ENCODE data around the gene RAP1A.

The RAP1A gene

DNA sequence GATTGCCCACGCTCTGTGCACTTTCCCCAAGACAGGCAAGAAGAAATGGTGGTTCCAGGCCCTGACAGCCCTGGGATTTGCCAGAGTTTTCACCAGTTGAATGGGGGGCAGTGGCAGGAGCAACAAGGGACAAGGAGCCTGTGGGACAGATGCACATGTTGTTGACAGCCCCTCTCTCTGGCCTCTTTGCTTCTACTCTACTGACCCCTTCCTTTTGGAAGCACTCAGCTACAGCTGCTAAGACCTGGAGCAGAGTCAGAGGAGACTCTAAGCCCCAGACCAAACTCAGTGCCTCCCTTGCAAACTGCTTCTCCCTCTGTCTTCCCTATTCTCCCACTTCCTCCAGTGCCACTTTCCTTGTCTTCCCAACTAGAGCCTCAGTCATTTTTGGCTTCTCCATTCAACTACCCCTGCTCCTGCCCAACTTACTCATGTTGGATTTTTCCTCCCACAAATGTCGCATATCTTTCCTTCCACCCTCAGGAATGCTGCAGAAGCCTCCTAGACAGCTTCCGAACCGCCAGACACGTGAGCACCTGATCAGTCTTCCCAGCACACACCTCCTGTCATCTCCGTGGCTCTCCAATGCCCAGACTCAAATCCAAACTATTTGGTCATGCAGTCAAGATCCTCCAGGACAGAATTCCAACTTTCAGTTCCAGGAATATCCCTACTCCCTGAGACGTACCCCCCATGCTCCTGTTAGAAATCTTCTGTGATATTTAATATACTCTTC is 110.5 kb downstream of the RAP1A start:
- TF ChIP-seq BHLHE40 (IDR thresholded peaks at IDR 0.05; ENCODE audit: borderline replicate concordance): no peak
- TF ChIP-seq HDGF (IDR thresholded peaks at IDR 0.05; ENCODE audit: borderline replicate concordance): no peak
- no peak for TF ChIP-seq FOXK2 (IDR thresholded peaks at IDR 0.05)
- TF ChIP-seq CTBP1 (IDR thresholded peaks at IDR 0.05; ENCODE audit: borderline replicate concordance): no peak
- no peak for TF ChIP-seq ELF4 (IDR thresholded peaks at IDR 0.05)
- no peak for TF ChIP-seq TARDBP (IDR thresholded peaks at IDR 0.05)
- no peak for TF ChIP-seq FOXM1 (IDR thresholded peaks at IDR 0.05; ENCODE audit: borderline replicate concordance)
- TF ChIP-seq, protein P1, sequence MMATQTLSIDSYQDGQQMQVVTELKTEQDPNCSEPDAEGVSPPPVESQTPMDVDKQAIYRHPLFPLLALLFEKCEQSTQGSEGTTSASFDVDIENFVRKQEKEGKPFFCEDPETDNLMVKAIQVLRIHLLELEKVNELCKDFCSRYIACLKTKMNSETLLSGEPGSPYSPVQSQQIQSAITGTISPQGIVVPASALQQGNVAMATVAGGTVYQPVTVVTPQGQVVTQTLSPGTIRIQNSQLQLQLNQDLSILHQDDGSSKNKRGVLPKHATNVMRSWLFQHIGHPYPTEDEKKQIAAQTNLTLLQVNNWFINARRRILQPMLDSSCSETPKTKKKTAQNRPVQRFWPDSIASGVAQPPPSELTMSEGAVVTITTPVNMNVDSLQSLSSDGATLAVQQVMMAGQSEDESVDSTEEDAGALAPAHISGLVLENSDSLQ (IDR thresholded peaks at IDR 0.05): no peak
- no peak for TF ChIP-seq LEF1 (IDR thresholded peaks at IDR 0.05; ENCODE audit: borderline replicate concordance)
- no peak for TF ChIP-seq FOXA1 (IDR thresholded peaks at IDR 0.05)
- POLR2A ChIA-PET: no interaction called here
- DNase-seq (ENCODE audit: extremely low spot score): no peak
- CTCF ChIA-PET: interaction anchor here (2.1 kb wide), 1 partner anchor 15 kb away, joined by 7 read pairs; no protein-coding TSS in a partner anchor

DNA sequence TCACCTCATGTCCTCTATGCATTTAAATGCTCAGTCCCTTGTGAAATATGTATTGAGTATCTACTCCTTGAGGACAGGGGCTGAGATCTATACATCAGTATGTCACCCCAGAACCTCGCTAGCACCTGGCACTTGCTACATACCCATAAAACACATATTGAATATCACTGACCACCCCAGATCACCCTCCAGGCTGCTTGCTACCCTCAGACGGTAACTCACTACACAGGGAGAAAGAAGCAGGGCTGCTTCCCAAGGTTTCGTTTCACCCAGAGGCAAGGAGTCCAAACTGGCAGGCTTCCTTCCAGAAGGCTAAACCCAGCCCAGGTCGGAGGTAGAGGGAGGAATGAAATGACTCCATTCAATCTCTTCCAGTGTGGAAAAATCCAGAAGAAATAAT is 111.1 kb downstream of the RAP1A start:
- no peak for DNase-seq (ENCODE audit: extremely low spot score)
- CTCF ChIA-PET: interaction anchor here (2.1 kb wide), 1 partner anchor 16 kb away, joined by 7 read pairs; no protein-coding TSS in a partner anchor

DNA sequence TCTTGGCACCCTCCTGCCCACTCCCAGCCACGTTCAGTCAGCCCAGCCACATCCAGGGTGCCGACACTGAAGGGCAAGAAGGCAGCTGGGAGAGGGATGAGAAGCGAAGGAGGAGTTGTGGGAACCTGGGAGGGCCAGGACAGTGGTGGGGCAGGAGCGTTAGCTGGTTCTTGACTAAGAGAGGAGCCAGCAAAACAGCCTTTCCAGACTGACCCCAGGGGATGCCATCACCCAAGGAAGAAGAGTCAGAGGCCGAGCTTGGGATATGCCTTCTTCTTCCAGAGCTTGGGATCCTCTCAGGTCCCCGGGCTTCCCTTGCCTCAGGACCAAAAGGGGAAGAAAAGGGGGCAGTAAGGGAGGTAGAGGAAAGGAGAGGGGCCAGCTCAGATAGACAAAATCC is 112.4 kb downstream of the RAP1A start:
- CTCF ChIA-PET: interaction anchor here (2.1 kb wide), 1 partner anchor 17 kb away, joined by 7 read pairs; no protein-coding TSS in a partner anchor

More for the DNA sequence above, 111.1 kb downstream of the RAP1A start:
- POLR2A ChIA-PET: no interaction called here
- no peak for TF ChIP-seq L3MBTL2 (conservative IDR thresholded peaks at IDR 0.05)
- no peak for TF ChIP-seq ARNT (IDR thresholded peaks at IDR 0.05)
- no peak for TF ChIP-seq SUZ12 (IDR thresholded peaks at IDR 0.05)
- TF ChIP-seq FOXA1 (IDR thresholded peaks at IDR 0.05): no peak
- no peak for TF ChIP-seq SP1 (IDR thresholded peaks at IDR 0.05)
- no peak for TF ChIP-seq CTBP1 (IDR thresholded peaks at IDR 0.05; ENCODE audit: borderline replicate concordance)
- TF ChIP-seq LEF1 (IDR thresholded peaks at IDR 0.05; ENCODE audit: borderline replicate concordance): no peak
- TF ChIP-seq FOXK2 (IDR thresholded peaks at IDR 0.05): no peak

DNA sequence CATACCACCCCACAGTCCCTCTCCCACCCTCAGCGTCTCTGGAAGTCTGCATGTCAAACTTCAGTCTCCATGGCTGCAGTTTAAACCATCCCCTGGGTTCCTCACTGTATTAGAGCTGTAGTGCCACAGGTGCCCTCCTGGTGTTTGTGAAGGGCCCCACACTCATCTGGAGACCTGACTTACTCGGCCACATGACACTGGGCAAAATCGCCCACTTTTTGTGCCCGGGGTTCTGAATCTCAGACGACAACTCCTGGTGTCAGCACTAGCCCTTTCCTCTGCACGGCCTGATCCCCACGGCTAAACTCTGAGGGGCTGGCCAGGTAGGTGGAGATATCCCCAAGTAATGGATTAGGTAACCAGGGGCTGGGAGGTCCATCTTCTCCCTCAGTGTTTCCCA is 113.1 kb downstream of the RAP1A start:
- no peak for TF ChIP-seq L3MBTL2 (conservative IDR thresholded peaks at IDR 0.05)
- TF ChIP-seq SUZ12 (IDR thresholded peaks at IDR 0.05): no peak
- DNase-seq (ENCODE audit: extremely low spot score): no peak
- CTCF ChIA-PET: interaction anchor here (2.1 kb wide), 1 partner anchor 18 kb away, joined by 7 read pairs; no protein-coding TSS in a partner anchor
- POLR2A ChIA-PET: no interaction called here

More for the DNA sequence above, 112.4 kb downstream of the RAP1A start:
- TF ChIP-seq SP1 (IDR thresholded peaks at IDR 0.05) (no peak), ZNF384 (IDR thresholded peaks at IDR 0.05) (no peak), HDGF (IDR thresholded peaks at IDR 0.05; ENCODE audit: borderline replicate concordance) (no peak), SUZ12 (IDR thresholded peaks at IDR 0.05) (no peak), TARDBP (IDR thresholded peaks at IDR 0.05) (no peak), ELF4 (IDR thresholded peaks at IDR 0.05) (no peak)
- DNase-seq (ENCODE audit: extremely low spot score): no peak
- POLR2A ChIA-PET: no interaction called here

DNA sequence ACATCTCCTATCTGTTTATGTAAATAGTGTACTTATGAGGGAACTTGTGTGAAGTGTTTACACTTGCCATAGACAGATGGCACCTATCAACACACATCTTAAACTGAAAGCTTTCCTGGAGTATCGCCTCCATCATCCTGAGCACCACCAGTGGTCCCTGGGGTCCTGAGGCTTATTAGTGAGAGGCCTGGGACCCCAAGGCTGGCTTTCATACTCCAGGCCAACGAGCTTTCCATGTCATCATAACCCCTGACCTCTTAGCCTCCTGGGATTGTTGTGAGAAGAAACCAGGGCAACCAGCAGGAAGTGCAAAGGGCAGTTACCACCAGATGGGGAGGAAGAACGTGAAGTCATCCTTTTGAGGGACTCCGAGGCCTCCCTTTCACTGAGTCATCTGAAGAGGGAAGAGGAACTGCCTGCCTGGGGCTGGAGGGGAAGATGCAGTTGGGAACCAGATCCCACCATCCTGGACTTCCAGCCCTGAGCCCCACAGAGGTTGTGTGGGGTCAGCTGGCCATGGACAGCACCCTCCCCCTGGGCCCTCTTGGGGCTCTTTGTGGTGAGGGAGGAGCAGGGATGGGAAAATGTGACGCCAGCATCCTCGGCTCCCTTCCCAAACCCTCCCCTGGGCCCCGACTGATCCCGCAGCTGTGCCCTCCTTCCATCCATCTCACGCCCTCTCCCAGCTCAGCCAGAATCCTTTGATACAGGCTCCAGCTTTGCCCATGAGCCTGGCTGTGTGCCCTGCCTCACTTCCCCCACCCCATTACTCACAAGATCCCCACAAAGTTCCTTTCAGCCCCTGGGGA is 113.8 kb downstream of the RAP1A start:
- TF ChIP-seq SP1 (IDR thresholded peaks at IDR 0.05) (no peak), ARNT (IDR thresholded peaks at IDR 0.05) (no peak), NFRKB (IDR thresholded peaks at IDR 0.05) (no peak), FOXK2 (IDR thresholded peaks at IDR 0.05) (no peak), ELF4 (IDR thresholded peaks at IDR 0.05) (no peak), BHLHE40 (IDR thresholded peaks at IDR 0.05; ENCODE audit: borderline replicate concordance) (no peak), ZNF384 (IDR thresholded peaks at IDR 0.05) (no peak), HDGF (IDR thresholded peaks at IDR 0.05; ENCODE audit: borderline replicate concordance) (no peak), FOXA1 (IDR thresholded peaks at IDR 0.05) (no peak), LEF1 (IDR thresholded peaks at IDR 0.05; ENCODE audit: borderline replicate concordance) (no peak), CTBP1 (IDR thresholded peaks at IDR 0.05; ENCODE audit: borderline replicate concordance) (no peak), L3MBTL2 (conservative IDR thresholded peaks at IDR 0.05) (no peak), TARDBP (IDR thresholded peaks at IDR 0.05) (no peak), SUZ12 (IDR thresholded peaks at IDR 0.05) (no peak), FOXM1 (IDR thresholded peaks at IDR 0.05; ENCODE audit: borderline replicate concordance) (no peak)
- TF ChIP-seq, protein P1 (IDR thresholded peaks at IDR 0.05): no peak
- ChIA-PET CTCF (no interaction called here), POLR2A (no interaction called here)
- DNase-seq (ENCODE audit: extremely low spot score): no peak

DNA sequence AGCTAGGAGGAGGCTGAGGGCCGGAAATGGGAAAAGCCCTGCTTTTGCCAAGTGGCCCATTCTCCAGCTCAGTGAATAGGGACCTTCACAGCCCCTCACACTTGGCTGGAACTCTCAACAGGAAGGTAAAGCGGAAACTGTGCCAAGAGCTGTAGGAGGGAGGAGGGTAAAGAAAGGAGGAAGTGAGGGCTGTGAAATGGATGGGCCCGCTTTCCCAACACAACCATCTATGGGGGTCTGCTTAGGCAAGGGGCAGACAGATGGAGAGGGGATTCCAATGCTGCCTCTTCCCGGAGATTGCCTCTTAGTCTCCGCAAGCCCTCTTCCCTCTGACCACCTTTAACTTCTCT is 114.4 kb downstream of the RAP1A start:
- no peak for DNase-seq (ENCODE audit: extremely low spot score)
- TF ChIP-seq FOXM1 (IDR thresholded peaks at IDR 0.05; ENCODE audit: borderline replicate concordance) (no peak), TARDBP (IDR thresholded peaks at IDR 0.05) (no peak), SP1 (IDR thresholded peaks at IDR 0.05) (no peak), ZNF384 (IDR thresholded peaks at IDR 0.05) (no peak), L3MBTL2 (conservative IDR thresholded peaks at IDR 0.05) (no peak), CTBP1 (IDR thresholded peaks at IDR 0.05; ENCODE audit: borderline replicate concordance) (no peak), FOXK2 (IDR thresholded peaks at IDR 0.05) (no peak)
- TF ChIP-seq, protein P1 (IDR thresholded peaks at IDR 0.05): no peak
- CTCF ChIA-PET: interaction anchor here (1.0 kb wide), 1 partner anchor 13 kb away, joined by 3 read pairs; no protein-coding TSS in a partner anchor
- POLR2A ChIA-PET: no interaction called here

Data from HEK293T (cell line).